ENCODE measurements around the gene CABP1. TPM values are rescaled to one million over a fixed set of nuclear protein-coding genes. Genes with fewer than 3 reads are reported as not detected.

Gene CABP1
- total RNA-seq, 3 donors from 2014 or later: 0.80 to 2.3 TPM; not detected in 1

DNA sequence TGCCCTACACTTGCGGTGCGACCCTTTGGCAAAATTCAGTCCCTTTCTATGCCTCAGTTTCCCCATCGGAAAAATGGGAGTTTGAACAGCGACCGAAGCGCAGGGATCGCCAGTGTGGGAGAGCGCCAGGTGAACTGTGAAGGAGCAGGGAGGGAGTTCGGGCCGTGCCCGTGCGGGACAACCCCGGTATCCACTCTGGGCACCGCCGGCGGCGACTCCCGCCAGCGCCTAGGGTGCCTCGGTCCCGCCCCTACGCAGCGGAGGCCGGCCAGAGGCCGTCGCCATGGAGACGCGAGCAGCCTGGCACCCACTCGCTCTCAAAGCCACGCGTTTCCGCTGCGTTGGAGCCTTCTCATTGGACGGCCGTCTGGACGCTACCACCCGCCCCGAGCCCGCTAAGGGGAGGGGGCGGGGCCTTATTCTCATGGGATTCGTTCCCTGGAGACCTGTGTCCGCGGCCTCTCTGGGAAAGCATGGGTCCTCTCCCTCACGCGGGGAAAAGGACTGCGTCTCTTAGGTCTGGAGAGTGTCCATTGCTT lies 45.8 kb downstream of the CABP1 start:
- peak overlapping the region; percentile 66 to 93 (median 72) for H3K4me3 ChIP-seq
- TF ChIP-seq POLR2AphosphoS5 (IDR thresholded peaks at IDR 0.05): peak in 2 of 3 donors; percentile 52 to 90
- TF ChIP-seq, protein P1, sequence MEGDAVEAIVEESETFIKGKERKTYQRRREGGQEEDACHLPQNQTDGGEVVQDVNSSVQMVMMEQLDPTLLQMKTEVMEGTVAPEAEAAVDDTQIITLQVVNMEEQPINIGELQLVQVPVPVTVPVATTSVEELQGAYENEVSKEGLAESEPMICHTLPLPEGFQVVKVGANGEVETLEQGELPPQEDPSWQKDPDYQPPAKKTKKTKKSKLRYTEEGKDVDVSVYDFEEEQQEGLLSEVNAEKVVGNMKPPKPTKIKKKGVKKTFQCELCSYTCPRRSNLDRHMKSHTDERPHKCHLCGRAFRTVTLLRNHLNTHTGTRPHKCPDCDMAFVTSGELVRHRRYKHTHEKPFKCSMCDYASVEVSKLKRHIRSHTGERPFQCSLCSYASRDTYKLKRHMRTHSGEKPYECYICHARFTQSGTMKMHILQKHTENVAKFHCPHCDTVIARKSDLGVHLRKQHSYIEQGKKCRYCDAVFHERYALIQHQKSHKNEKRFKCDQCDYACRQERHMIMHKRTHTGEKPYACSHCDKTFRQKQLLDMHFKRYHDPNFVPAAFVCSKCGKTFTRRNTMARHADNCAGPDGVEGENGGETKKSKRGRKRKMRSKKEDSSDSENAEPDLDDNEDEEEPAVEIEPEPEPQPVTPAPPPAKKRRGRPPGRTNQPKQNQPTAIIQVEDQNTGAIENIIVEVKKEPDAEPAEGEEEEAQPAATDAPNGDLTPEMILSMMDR (IDR thresholded peaks at IDR 0.05): no peak

DNA sequence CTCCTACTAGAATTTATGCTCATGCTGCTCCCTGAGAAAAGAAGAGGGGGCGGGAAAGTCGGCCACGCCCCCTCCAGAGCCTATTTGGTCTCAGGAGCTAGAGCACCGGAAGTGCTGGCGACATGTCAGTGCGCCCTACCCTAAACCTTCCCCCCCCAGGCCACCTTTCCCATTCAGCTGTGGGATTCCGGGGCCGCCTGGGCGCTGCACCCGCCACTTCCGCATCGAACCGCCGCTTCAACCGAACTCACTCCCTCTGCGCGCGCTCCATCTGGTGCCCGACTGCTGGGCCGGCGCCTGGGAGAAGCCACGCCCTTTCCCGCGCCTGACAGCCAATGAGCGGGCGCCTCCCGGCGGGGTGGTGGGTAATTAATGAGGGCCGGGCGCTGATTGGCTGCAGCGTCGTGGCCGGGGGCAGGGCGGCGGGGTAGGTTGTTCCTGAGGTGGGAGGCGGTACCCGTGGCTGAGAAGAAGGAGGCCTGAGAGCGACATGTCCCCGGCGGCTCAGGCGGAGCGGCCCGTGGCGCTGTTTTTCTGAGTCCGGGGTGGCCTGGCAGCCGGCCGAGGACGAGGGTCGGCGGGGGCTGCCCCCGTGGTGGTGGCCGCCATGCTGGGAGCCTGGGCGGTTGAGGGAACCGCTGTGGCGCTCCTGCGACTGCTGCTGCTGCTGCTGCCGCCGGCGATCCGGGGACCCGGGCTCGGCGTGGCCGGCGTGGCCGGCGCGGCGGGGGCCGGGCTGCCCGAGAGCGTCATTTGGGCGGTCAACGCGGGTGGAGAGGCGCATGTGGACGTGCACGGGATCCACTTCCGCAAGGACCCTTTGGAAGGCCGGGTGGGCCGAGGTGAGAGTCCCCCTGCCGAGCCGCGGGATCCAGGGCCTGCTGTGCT lies 46.5 kb downstream of the CABP1 start, which contains the start of gene MLEC:
Gene MLEC (plus strand): TSS at position 460 of the 888 bp plus-strand sequence. CDS start 148 bp downstream, at position 608.
- TF ChIP-seq POLR2AphosphoS5 (IDR thresholded peaks at IDR 0.05): peak; percentile 44 to 63 (median 57)
- TF ChIP-seq, protein P1 (IDR thresholded peaks at IDR 0.05): peak in 1 of 3 donors; percentile 6
- peak; percentile 40 for TF ChIP-seq POLR2A (IDR thresholded peaks at IDR 0.05)
- intact Hi-C loops (cut with DNase I; ENCODE audit: low total_unique reads): no loop called here
- H3K27ac ChIP-seq: peak within 1 kb of the TSS; percentile 91 to 93
- H3K4me3 ChIP-seq: peak within 1 kb of the TSS; percentile 66 to 93 (median 72)
- H3K36me3 ChIP-seq: no peaks in the 10 kb centered on the region
- H3K27me3 ChIP-seq: no peaks in the 10 kb centered on the region
- H3K9me3 ChIP-seq: no peaks in the 10 kb centered on the region
- DNase-seq (ENCODE audit: low spot score in 2 of 2): peak; percentile 99
- H3K4me1 ChIP-seq: peaks cover 5 to 10% of the 10 kb centered on the region in 2 donors

More for the DNA sequence above, 45.8 kb downstream of the CABP1 start:
- Histone ChIP-seq H3K36me3 (no peaks in the 10 kb centered on the region), H3K4me1 (peaks cover 5 to 10% of the 10 kb centered on the region in 2 donors), H3K27me3 (no peaks in the 10 kb centered on the region), H3K9me3 (no peaks in the 10 kb centered on the region), H3K27ac (peak overlapping the region; percentile 91 to 93)
- peak; percentile 95 to 97 for DNase-seq (ENCODE audit: low spot score in 2 of 2)
- intact Hi-C loops (cut with DNase I; ENCODE audit: low total_unique reads): no loop called here

DNA sequence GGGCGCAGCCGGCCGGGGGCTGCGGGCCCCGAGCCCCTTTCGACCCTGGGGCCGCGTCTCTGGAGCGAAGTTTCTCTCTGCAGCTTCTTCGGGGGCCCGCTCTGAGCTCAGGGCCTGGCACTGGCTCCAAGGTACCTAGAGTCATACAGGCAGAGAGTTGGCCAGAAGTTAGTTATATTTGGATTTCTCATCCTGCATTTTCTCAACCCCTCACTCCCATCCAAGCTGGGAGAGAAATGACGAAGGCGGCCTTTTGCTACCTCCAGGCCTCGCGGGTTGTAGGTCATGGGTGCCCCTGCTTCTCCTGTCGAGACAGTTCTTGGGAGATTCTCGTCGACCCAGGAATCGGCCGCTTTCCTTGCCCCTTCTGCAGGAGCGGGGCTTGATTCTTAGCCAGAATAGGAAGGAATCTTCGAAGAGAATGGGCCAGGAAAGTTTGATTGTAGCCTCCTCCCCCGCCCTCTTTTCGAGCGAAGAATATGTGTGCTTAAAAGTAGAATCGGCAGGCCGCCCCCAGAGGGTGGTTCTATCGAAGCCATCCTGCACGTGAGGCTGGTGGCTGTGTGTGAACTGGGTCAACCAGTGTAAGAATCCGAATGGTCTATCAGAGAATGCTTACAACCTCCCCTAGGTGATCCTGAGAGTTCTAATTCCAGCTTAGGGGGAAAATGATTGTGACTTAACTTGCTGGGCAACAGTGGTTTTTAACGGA lies 47.3 kb downstream of the CABP1 start:
- Histone ChIP-seq H3K27me3 (no peaks in the 10 kb centered on the region), H3K27ac (peak overlapping the region; percentile 91 to 93), H3K36me3 (no peaks in the 10 kb centered on the region), H3K4me1 (peaks cover 5 to 10% of the 10 kb centered on the region in 2 donors), H3K9me3 (no peaks in the 10 kb centered on the region), H3K4me3 (peak overlapping the region; percentile 66 to 93 (median 72))
- no peak for DNase-seq (ENCODE audit: low spot score in 2 of 2)
- intact Hi-C loops (cut with DNase I; ENCODE audit: low total_unique reads): no loop called here
- TF ChIP-seq POLR2A (IDR thresholded peaks at IDR 0.05) (no peak), POLR2AphosphoS5 (IDR thresholded peaks at IDR 0.05) (no peak)
- TF ChIP-seq, protein P1 (IDR thresholded peaks at IDR 0.05): no peak

DNA sequence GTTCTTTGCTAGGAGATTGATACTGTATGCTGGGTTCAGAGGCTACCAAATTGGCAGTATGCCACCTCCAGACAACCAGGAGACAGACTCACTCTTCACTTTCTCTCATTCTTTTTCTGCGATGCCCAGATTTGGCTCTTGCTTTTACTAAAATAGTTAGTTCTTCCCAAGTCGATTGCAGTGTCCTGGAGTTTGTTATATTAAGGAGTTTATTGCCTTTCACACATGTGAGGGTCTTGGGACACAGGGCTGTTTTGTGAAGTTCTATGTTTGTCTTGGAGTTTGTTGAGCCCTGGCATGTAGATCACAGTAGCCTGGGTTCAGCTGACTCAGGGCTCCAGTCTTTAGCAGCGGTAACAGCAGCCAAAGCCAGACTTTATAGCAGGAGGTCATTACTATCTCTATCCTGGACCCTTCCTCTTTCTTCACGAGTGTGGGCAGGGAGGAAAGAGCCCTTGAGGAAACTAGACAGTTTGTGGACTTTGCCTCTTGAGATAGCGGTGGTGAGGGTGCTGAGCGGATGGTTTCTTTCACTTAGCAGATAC lies 48.2 kb downstream of the CABP1 start:
- TF ChIP-seq POLR2AphosphoS5 (IDR thresholded peaks at IDR 0.05): no peak

DNA sequence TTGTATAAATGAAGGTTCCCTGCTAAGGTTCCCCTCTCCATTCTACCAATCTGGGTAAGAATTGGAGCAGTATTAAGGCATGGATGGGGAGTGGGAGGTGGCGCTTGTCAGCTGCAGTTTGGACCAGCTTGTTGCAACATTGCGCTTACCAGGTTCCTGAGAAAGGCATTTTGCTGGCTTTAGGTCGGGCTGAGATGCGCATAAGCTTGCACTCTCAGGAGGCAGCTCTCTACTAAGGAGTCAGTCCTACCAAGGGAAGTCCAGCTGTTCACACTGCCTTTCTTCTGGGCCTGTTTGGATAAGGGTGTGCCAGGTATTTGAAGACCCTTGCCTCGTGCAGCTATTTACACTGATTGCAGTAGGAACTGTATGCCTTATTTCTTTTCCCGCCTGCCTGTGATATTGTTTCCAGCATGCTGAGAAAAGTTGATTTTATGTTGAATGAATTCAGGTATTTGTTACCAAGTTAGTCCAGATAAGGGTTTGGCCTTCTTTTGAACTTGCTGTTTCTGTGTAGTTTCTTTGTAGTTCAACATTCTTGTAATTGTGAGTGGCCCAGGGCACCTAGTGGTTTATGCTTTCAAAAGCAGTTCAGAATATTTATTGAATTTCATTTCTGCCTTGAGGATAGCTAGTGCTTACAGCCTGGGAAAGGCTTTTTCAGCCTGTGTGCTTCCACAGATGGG lies 49.1 kb downstream of the CABP1 start:
- DNase-seq (ENCODE audit: low spot score in 2 of 2): no peak
- Histone ChIP-seq H3K4me3 (peak overlapping the region in 2 of 3 donors; percentile 66 to 93), H3K4me1 (peaks cover 5 to 10% of the 10 kb centered on the region in 2 donors), H3K27me3 (no peaks in the 10 kb centered on the region), H3K27ac (no peak overlapping the region), H3K9me3 (no peaks in the 10 kb centered on the region), H3K36me3 (no peaks in the 10 kb centered on the region)
- TF ChIP-seq, protein P1 (IDR thresholded peaks at IDR 0.05): no peak
- no peak for TF ChIP-seq POLR2A (IDR thresholded peaks at IDR 0.05)
- TF ChIP-seq POLR2AphosphoS5 (IDR thresholded peaks at IDR 0.05): no peak
- intact Hi-C loops (cut with DNase I; ENCODE audit: low total_unique reads): no loop called here

More for the DNA sequence above, 48.2 kb downstream of the CABP1 start:
- Histone ChIP-seq H3K27ac (no peak overlapping the region), H3K9me3 (no peaks in the 10 kb centered on the region), H3K27me3 (no peaks in the 10 kb centered on the region), H3K4me3 (peak overlapping the region; percentile 66 to 93 (median 72)), H3K36me3 (no peaks in the 10 kb centered on the region), H3K4me1 (peaks cover 5 to 10% of the 10 kb centered on the region in 2 donors)
- intact Hi-C loops (cut with DNase I; ENCODE audit: low total_unique reads): no loop called here
- DNase-seq (ENCODE audit: low spot score in 2 of 2): no peak
